ENCODE data around the gene OTOG.

Gene OTOG, protein sequence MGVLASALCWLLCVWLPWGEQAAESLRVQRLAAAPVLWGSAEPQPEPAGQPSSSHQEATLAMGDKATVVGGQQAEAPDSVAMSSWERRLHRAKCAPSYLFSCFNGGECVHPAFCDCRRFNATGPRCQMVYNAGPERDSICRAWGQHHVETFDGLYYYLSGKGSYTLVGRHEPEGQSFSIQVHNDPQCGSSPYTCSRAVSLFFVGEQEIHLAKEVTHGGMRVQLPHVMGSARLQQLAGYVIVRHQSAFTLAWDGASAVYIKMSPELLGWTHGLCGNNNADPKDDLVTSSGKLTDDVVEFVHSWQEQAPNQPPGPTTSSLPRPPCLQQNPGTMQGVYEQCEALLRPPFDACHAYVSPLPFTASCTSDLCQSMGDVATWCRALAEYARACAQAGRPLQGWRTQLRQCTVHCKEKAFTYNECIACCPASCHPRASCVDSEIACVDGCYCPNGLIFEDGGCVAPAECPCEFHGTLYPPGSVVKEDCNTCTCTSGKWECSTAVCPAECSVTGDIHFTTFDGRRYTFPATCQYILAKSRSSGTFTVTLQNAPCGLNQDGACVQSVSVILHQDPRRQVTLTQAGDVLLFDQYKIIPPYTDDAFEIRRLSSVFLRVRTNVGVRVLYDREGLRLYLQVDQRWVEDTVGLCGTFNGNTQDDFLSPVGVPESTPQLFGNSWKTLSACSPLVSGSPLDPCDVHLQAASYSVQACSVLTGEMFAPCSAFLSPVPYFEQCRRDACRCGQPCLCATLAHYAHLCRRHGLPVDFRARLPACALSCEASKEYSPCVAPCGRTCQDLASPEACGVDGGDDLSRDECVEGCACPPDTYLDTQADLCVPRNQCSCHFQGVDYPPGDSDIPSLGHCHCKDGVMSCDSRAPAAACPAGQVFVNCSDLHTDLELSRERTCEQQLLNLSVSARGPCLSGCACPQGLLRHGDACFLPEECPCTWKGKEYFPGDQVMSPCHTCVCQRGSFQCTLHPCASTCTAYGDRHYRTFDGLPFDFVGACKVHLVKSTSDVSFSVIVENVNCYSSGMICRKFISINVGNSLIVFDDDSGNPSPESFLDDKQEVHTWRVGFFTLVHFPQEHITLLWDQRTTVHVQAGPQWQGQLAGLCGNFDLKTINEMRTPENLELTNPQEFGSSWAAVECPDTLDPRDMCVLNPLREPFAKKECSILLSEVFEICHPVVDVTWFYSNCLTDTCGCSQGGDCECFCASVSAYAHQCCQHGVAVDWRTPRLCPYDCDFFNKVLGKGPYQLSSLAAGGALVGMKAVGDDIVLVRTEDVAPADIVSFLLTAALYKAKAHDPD (N-terminal part only)

DNA sequence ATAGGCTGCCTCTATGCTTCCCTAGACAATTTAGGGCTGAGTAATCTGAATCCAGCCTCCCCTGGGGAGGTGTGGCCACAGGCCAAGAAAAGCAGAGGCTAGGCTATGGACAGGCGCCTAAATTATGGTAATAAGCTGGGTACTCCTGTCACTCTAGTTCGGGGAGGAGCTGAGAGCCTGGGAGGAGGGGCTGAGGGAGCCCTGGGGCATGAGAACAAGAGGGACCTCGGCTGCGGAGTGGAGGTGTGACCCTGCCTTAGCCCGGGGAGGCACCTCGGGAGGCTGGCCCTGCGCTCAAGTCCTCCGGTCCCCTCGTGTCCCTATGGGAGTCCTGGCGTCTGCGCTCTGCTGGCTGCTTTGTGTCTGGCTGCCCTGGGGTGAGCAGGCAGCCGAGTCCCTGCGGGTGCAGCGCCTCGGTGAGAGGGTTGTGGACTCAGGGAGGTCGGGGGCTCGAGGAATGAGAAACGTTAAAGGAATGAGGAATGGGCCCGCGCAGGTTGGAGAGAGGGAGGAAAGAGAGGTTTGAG, at the start of gene OTOG:
OTOG (plus strand) TSS at position 209 of the 527 bp plus-strand sequence; CDS start at position 323, 114 bp downstream.
- no peak for DNase-seq (ENCODE audit: low read depth)

DNA sequence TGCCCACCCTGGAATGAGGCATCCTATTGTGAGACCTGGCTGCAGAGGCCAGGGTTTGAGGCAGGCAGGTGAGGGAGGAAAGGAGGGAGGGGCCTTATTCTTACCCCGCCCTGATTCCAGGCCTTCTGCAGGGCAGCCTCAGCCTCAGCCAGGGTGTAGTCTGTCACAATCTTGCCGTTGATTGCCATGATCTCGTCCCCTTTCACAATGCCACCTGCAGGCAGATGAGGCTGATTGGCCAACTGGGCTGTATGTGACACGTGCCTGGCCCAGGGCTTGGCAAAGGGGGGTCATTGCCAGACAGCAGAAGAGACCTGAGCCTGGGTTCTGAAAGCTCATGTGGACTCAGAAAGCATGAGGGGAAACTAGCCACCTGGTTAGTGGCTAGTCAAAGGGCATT, 49.0 kb upstream of the OTOG start:
- DNase-seq (ENCODE audit: low read depth), result no peak

DNA sequence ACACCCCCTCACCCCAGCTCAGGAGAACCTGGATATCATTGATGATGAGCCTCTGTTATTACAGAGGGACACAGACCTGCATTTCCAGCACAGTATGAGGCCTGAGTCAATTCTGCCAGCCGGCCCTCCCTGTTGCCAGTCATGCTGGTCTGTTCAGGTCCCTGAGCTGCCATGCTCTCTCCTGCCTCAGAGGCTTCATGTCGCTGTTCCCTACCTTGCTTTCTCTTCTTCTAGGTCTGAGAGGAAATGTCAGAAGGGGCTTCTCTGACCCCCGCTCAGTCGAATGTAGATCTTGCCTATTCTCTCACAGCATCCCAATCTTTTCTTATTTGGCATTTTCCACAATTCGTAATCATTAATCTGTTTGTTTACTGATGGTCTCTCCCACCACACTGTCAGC, 48.6 kb upstream of the OTOG start:
- no peak for DNase-seq (ENCODE audit: low read depth)

DNA sequence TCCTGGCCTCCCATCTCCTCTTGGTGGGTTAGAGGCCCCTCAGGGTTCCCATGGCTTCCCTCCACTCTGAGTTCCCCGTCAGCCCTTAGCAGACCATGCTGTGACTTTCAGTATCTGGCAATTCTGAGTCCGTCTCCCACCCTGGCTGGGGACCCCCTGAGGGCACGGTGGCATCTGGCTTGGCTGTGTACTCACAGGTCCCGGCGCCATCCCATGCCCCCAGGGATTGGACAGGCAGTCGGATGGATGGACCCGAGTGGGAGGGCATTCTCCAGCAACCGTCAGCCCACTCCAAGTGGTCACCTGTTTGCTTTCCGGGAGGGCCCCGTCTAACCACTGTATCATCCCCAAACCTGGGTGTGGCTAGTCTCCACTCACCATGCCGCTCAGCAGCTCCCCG, 46.4 kb upstream of the OTOG start:
- no peak for DNase-seq (ENCODE audit: low read depth)

DNA sequence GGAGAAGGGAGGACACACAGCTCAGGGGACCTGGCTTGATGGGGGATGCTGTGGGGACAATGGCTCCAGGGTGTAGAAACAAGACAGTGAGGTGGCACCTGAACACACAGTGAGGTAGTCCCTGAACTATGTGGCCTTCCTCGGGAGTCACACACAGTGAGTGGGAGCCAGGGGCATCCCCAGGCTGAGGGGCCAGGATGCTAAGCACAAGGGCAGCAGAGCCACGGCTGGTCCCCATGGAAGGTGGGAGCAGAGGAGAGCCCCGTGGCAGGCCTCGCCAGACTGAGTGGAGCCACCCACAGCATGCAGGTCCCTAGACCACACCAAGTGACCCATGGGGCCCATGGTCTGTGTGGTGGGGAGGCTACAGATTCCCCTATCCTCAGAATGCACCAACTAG, 44.4 kb upstream of the OTOG start:
- DNase-seq (ENCODE audit: low read depth), result no peak

DNA sequence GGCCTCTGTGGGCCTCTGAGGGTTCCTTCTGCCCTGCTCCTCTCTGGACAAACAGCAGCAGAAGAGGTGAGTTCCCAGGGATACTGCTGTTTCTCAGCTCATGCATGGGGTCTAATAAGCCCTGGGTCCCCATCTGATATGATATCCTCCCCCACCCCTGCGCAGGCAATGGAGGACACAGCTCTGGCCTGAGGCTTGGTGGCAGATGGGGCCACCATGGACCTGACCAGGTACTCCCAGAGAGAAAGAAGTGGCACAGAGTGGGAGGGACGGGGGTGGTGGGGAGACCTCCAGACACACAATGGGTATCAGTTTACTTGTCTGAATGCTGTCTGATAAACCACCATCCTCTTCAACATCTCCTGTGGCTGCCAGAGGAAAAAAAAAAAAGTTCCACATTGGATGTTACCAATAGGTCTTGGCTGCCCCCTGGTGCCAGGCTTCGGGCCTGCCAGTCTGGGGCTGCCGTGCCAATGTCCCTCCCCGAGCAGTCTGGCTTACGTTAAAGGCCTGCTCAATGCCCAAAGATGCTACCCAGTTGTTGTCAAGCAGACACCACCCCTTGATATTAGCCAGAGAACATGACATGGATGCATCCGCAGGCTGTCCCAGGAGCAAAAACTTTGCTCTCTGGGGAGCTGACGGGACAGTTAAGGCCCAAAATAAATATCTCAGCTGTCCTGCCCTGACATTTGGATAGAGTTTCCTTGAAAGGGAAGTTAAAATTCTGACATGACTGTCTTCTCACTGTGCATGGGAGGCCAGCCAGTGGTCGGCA, 42.5 kb upstream of the OTOG start:
- peak; percentile 30 for DNase-seq (ENCODE audit: low read depth)

DNA sequence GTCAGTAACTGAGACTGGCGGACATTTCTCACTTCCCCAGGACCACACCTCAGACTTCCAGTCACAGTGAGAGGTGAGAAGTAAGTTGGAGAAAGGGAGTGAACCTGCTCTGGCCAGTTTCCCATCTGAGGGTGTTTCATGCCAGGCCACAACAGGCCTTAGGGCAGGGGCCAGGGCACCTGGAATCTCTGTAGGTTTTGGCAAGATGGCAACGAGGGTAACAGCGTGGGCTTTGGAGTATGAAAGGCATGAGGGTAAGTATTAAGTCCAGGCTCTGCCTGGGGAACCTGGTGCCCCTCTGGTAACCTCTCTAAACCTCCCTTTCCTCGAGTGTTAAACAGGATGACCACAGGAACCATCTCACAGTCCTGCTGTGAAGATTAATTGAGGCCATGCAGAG, 41.9 kb upstream of the OTOG start:
- no peak for DNase-seq (ENCODE audit: low read depth)

DNA sequence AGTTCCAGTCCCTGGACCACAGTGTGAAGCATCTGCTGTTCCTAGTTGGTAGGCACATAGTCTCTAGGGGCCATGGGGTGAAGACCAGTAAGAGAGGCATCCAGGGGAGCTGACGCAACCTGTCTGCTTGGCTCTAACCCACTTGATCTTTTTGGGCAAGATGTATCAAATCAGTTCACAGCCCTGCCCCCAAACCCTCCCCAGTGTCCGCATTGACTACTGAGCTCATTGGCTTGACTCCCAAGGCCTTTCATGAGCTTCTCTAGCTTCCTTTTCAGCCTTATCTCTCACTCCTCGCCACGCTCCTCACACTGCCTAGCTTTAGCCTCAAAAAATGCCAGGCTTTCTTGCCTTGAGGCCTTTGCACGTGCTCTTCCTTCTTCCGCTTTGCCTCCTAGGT, 40.7 kb upstream of the OTOG start:
- no peak for DNase-seq (ENCODE audit: low read depth)

DNA sequence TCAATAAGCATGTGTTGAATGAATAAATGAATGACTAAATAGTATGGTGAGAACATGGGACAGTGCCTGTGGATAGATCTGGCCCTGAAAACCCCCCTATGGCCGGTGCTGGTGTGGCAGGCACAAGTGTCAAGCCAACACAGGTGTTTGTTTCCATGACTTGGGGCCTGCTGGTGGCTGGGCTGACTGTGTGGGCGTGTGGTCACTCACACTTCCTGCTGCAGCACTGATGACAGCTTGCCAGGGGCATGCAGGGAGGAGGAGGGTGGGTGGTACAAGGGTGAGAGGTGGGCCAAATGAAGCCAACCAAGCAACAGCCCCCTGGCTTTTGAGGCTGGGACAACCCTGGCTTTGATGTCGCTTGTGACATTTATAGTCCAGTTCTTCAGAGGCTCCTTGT, 40.1 kb upstream of the OTOG start:
- no peak for DNase-seq (ENCODE audit: low read depth)

DNA sequence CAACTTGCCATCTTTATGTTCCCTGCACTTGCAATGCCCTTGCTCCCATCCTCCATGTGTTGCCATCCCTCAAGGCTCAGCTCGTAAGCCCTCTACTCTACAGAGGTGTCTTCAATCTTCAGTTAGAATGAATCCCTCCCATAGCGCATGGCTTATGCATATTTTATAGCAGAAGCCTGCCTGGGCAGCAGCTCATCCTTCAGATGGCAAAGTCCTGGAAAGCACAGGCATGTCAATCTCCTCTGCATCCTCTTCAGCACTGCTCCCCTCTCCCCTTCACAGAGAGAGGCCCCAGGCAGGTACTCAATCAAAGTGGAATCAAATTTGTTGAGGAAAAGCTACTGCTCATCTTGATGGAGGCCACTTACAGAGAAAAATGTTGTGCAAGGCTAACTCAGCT, 39.3 kb upstream of the OTOG start:
- no peak for DNase-seq (ENCODE audit: low read depth)

DNA sequence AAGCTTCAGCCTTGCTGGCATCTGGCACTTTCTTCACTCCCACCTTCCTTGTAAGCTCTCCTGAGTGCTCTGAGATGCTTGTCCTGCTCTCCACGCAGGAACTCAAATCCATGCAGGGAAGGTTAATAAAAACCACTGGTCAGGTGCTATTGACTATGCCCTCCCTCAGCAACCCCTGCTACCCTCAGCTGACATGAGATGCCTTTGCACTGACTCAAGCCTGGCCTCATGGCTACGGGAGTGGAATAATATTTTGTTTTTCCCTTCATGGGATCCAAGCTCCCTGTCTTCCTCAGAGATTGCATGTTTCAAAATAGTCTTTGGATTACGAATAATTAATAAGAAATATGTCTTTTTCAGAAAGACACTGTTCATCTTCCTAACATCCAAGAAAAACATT, 38.8 kb upstream of the OTOG start:
- peak; percentile 23 for DNase-seq (ENCODE audit: low read depth)

DNA sequence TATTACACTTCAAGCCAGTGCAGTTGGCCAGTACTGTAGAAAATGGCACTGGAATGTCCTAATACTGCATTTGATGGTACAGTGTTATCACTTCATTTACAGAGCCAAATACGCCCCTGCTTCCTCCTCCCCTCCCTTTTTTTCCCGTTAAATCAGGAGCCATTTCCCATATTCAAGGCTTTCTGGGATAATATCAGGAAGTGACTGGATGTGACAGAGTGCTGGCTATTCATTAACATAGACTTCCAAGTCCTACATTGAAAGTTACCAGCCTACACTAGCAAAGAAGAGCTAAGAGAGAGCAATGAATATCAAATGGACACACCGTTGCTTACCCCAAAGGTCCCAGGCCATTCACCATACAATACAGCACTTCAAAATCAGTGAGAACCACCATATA, 38.3 kb upstream of the OTOG start:
- no peak for DNase-seq (ENCODE audit: low read depth)

DNA sequence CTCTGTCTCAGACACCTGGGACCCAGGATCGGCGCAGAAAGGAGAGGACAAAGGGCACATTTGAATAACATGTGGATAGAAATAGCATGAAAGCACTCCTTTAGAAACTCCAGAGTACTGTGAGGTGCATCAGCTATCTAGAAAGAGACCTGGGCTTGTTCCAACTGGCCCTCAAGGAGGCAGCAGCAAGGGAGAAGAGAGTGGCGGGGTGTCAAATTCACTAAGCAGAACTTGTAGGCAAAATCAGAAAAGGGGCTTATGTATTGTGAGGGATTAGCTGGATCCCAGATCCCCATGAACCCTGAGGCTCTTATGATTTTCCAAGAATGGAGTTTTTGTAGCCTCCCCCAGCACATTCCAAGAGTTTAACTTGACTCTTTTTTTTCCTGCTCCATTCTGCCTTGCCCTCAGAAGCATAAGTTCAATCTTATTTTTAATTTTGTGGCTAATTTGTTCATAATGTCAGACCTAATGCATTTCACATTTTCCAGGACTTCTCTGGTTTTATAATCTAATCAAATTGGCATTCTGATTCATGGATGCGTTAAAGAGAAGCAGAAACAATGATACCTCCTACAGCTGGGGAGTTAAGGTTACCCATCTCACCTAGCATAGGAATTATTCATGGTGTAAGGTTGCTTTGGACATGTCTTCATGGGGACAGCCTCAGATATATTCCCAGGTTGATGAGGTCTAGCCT, 36.4 kb upstream of the OTOG start:
- DNase-seq (ENCODE audit: low read depth), result no peak

DNA sequence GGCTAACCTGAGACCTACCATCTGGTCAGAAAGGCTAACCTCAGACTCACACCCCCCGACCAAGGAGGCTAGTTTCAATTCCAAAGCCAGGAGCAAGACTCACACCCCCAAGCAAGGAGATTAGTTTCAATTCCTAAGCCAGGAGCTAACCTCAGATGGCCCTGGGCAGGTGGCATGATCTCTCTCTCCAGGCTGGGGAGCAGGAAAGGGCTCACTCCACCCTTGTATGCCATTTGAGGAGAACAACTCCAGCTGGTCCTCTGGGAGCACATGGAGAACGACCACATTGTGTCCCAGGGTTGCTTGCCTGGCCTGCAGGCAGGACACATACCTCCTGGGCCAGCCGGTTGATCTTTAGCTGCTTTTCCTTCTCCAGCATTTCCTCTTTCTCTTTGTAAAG, 35.5 kb upstream of the OTOG start:
- DNase-seq (ENCODE audit: low read depth), result no peak

DNA sequence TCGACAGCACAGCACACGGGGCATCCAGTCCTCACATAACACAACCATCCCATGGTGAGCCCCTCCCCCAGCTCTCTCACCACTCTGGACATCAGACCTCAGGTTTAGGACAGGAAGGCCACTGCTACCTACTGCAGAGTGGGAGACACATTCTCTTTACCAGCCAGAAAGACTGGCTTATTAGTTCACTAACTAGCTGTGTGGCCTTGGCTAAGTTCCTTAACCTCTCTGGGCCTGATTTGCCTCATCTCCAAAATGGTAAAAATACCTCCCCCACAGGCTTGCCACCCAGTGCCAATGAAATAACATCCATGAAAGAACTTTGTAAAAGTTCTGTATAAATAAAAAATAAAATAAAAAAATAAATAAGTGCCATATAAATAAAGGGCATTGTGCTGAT, 35.0 kb upstream of the OTOG start:
- DNase-seq (ENCODE audit: low read depth), result no peak

DNA sequence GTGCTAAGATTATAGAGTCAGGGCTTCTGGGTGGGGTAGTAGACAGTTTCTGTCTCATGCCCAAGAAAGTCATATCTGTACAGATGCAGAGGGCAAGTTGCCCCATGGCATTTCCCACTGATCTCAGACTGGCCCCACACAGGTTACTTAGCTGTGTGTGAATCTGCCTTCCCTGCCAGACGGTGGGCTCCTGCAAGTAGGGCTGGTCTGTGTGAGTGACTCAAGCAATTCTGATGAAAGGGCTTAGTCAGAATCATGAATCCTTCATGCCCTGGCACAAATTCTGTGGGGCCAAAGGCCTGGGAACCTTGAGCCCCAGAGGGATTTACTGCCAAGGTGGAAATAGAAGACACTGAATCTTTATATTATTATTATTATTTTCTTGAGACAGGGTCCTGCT, 33.2 kb upstream of the OTOG start:
- no peak for DNase-seq (ENCODE audit: low read depth)

DNA sequence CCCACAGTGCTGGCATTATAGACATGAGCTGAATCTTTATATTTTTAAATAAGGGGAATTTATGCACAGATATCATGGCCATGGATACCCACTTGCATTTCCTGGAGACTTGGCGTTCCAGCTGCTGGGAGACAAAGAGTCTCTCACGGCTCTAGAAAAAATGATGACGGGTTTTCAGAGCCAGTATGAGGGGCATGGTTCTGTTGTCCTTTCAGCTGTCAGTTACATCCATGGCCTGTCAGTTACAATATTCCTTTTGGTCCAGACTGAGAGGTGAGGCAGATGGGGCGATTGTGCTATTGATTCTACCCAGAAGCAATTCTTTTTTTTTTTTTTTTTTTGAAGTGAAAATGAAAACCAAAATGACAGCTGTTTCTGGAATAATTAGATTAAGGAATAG, 32.6 kb upstream of the OTOG start:
- DNase-seq (ENCODE audit: low read depth), result no peak

DNA sequence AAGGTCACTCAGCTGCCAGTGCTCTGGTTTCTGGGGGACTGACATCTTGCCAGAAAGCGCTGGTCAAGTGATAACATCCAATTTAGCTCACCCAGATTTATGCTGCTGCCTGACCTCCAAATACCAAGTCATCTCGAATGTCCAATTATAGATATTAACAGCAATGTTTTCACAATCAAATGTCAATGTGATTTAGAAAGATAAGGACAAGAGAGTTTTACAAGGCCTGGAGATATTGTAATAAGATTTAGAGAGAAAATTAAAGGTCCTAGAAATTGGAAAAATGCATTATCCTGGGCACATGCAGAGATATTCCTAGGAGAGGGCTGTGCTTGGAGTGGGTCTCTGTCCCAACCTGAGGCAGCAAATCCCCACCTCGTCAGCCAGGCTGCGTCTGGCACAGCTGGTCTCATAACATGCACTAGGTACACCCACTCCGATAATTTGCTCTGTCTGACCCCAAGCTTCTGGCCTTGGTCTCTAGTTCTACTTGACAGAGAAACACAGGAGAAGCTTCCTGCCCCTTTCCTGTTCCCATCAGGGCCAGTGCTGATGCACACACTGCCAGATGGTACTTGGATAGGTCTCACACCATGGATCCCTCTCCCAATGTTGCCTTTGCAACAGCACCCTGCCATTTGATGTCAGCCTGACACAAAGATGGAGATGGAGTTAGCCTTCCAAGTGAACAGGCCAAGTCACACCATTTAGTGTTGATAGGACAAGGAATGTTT, 31.4 kb upstream of the OTOG start:
- no peak for DNase-seq (ENCODE audit: low read depth)

DNA sequence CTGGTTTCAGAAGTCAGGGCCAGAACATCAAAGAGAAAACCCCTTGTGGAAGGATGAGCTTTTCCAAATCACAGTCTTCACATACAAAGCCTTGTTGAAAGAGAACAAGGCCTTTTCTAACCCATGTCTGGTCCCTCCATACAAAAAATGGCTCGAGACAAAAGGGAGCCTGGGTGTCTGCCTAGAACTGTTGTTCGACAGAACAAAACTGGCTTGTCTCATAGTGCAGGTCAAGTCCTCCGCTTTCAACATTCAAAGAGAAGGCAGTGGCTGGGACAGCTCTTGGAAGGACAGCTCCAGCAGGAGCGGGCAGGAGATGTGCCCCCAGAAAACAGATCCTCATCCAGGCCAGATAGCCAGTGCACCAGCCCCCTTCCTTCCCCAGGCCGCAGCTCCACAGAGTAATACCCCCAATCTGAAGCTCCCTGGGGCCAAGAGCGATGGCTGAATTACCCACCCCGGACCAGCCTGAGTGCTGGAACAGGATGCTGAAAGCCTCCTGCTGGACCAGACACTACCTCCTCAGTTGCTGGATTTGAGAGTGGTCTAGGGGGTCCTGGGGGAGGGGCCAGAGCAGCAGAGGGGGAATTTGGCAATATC, 30.4 kb upstream of the OTOG start:
- no peak for DNase-seq (ENCODE audit: low read depth)

DNA sequence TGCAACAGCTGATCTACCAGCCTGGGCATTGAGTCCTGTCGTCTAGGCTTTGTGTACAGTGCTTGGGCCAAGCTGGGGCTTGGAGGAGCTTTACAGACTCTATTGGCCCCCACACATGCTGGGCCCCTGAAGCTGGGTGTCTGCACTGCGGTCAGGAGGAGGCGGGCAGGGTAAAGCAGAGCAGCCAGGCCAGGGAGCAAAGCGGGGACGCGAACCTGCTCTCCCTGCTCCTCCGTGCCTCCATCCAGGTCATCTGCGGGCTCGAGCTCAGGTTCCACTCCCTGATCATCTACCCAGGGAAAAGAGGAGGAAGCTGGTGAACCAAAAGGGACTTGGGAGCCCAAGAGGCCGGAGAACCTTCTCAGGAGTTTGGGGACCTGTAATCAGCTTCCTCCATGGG, 29.9 kb upstream of the OTOG start:
- no peak for DNase-seq (ENCODE audit: low read depth)
